C4-2B (cell line): ENCODE measurements around the gene HMBS.

Source experiments
- H3K27ac ChIP-seq: fragments of 450-650 bp; 2 replicates; pipeline ENCODE4 v1.5.1; 2017
- ZFX ChIP-seq: fragments of 450-650 bp; IDR thresholded peaks from 2 replicates; pipeline ENCODE4 v1.6.1; 2017
- TF ChIP-seq, protein P1 (sequence below): fragments of 450-650 bp; conservative IDR thresholded peaks from 2 replicates; pipeline ENCODE4 v1.5.1; 2017; ENCODE audit warnings: mild to moderate bottlenecking

HMBS gene

GRCh38 chr11:119111361-119111925 is 26.8 kb downstream of the HMBS start:
- no peak overlapping the region for H3K27ac ChIP-seq

DNA sequence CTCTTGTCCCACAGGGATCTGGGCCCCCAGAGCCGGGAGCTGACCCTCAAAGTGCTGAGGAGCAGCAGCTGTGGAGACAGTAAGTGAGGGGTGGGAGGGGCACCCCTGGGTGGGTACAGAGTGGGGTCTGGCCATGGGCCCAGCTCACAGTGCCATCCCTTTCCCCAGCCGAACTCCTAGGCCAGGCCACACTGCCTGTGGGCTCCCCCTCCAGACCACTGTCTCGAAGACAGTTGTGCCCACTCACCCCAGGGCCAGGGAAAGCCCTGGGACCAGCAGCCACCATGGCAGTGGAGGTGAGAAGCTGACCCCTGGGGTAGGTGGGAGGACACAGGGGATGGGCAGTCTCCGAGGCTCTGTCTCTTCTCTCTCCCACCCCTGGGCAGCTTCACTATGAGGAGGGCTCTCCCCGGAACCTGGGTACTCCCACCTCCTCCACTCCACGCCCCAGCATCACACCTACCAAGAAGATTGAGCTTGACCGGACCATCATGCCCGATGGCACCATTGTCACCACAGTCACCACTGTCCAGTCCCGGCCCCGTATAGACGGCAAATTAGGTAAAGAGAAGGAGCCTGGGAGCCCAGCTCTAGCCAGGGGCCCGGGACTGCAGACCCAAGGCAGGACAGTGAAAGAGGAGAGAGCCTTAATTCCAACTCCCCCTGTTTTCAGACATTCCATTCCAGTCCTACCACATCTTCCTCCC is 27.8 kb downstream of the HMBS start:
- no peak for TF ChIP-seq ZFX
- TF ChIP-seq, protein P1, sequence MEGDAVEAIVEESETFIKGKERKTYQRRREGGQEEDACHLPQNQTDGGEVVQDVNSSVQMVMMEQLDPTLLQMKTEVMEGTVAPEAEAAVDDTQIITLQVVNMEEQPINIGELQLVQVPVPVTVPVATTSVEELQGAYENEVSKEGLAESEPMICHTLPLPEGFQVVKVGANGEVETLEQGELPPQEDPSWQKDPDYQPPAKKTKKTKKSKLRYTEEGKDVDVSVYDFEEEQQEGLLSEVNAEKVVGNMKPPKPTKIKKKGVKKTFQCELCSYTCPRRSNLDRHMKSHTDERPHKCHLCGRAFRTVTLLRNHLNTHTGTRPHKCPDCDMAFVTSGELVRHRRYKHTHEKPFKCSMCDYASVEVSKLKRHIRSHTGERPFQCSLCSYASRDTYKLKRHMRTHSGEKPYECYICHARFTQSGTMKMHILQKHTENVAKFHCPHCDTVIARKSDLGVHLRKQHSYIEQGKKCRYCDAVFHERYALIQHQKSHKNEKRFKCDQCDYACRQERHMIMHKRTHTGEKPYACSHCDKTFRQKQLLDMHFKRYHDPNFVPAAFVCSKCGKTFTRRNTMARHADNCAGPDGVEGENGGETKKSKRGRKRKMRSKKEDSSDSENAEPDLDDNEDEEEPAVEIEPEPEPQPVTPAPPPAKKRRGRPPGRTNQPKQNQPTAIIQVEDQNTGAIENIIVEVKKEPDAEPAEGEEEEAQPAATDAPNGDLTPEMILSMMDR: no peak
- H3K27ac ChIP-seq: no peak overlapping the region

More at GRCh38 chr11:119111361-119111925, 26.8 kb downstream of the HMBS start:
- TF ChIP-seq, protein P1: no peak
- no peak for TF ChIP-seq ZFX

DNA sequence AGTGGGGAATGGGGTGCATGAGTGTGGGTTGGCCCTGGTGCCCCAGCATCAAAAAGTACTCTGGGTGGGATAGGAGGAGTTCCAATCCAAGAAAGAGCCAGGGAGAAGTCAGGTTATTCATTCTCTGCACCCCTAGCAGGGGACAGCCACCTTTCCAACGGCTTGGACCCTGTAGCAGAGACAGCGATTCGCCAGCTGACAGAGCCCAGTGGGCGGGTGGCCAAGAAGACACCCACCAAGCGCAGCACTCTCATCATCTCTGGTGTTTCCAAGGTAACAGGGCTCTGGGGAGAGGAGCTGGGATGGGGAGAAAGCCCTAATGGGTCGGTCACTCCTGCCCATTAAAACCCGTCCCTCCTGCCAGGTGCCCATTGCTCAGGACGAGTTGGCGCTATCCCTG is 29.0 kb downstream of the HMBS start:
- TF ChIP-seq ZFX: no peak
- TF ChIP-seq, protein P1: no peak
- H3K27ac ChIP-seq: no peak overlapping the region

DNA sequence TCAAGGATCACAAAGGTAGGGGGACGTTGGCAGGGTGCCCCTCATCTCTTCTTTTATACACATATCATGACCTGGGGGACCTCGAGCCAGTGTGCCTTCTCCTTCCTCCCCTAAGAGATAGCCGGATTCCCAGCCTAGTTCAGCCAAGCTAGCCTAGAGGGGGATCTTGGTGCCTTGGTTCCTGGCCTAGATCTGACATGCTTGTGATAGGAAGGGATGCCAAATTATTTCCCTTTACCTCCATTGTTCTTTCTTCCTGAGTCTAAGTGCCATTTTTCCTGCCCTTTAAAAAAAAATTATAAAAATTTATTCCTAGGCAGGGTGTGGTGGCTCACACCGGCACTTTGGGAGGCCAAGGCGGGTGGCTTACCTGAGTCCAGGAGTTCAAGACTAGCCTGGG is 29.7 kb downstream of the HMBS start:
- no peak for TF ChIP-seq ZFX
- TF ChIP-seq, protein P1: no peak
- no peak overlapping the region for H3K27ac ChIP-seq

DNA sequence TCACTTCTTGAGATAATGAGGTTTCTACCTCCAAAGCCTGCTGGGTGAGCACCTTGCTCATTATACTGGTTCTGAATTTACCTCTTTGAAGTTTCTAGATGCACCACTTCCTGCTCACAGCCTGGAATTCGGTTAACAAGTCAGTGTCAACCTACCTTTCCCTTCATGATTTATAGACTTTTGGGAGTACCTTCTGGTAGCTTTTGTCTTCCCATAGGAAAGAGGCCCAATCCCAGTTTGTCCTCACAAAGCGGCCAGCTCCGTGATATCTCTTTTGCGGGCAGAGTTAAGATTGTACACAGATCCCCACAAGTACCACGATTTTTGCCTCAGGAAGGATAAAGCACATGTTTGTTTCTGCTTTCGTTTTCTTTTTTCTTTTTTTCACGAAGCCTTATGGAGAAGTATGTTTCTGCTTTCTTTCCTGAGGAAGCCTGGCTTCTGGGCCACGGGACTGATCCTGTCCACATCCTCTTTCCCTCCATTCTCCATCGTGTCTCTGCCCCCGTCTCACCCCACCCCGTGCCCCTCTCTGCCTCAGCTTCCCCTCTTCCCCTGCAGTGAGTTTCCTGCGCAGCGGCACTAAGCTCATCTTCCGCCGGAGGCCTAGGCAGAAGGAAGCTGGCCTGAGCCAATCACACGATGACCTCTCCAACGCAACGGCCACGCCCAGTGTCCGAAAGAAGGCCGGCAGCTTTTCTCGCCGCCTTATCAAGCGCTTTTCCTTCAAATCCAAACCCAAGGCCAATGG is 31.0 kb downstream of the HMBS start:
- H3K27ac ChIP-seq: no peak overlapping the region
- TF ChIP-seq, protein P1: no peak
- no peak for TF ChIP-seq ZFX

DNA sequence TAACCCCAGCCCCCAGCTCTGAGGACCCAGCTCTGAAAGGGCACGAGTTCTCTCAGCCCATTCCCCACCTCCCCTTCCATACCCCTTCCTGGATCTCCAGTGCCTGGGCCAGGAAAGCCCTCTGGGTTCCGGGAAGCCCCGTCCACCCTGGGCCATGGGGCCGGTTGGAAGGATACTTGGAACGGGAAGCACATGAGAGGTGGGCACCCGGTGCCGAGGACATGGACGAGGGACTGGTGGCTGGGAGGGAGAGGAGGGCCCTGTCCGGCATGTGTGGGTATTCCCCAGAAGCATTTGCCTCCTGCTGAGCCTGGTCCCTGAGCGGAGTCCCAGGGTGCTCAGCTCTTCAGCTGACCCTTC is 31.5 kb downstream of the HMBS start:
- no peak overlapping the region for H3K27ac ChIP-seq

GRCh38 chr11:119116601-119117000 is 31.9 kb downstream of the HMBS start:
- H3K27ac ChIP-seq: no peak overlapping the region
- TF ChIP-seq ZFX: no peak
- TF ChIP-seq, protein P1: no peak

More for the DNA sequence above, 31.5 kb downstream of the HMBS start:
- TF ChIP-seq, protein P1: no peak
- no peak for TF ChIP-seq ZFX
